Skeletal muscle tissue (tissue), 4 donors: ENCODE results near the gene CREG1. TPM values are rescaled to one million over a fixed set of nuclear protein-coding genes. Genes with fewer than 3 reads are reported as not detected.

Experiments used
- H3K27ac ChIP-seq: one replicate; pipeline ENCODE4 v1.7.0; 2013; ENCODE audit warnings: mild to moderate bottlenecking, low read depth, low read length, inconsistent platforms
- H3K27me3 ChIP-seq, 3 donors: one replicate each; pipeline ENCODE4 v1.7.0; 2013; ENCODE audit warnings: low read length in 3 of 3; ENCODE audit not compliant: control insufficient read depth in 3 of 3, insufficient read depth in 3 of 3
- H3K36me3 ChIP-seq, 3 donors: one replicate each; pipeline ENCODE4 v1.7.0; 2013; ENCODE audit warnings: low read length in 3 of 3; ENCODE audit not compliant: control insufficient read depth in 3 of 3, insufficient read depth in 3 of 3
- H3K4me1 ChIP-seq, 3 donors: one replicate each; pipeline ENCODE4 v1.7.0; 2013; ENCODE audit warnings: low read length in 3 of 3, mild to moderate bottlenecking in 3 of 3; ENCODE audit not compliant: control insufficient read depth in 3 of 3, insufficient read depth in 3 of 3
- H3K4me3 ChIP-seq, 3 donors: one replicate each; pipeline ENCODE4 v1.7.0; 2013; ENCODE audit warnings: low read length in 3 of 3
- H3K9ac ChIP-seq, 3 donors: one replicate each; pipeline ENCODE4 v1.7.0; 2013; ENCODE audit warnings: low read length in 3 of 3, mild to moderate bottlenecking in 3 of 3, moderate library complexity in 2 of 3, low read depth in 1 of 3
- H3K9me3 ChIP-seq, 3 donors: one replicate each; pipeline ENCODE4 v1.7.0; 2013; ENCODE audit warnings: low read length in 3 of 3; ENCODE audit not compliant: control insufficient read depth in 3 of 3
- total RNA-seq: library from RNA; depleted of rRNA; stranded (reverse); fragments of >200 nt; gene quantifications from one replicate; pipeline ENCODE4 v1.2.3, GENCODE V29; 2014
- donor health status: Osteomylitis.

Gene CREG1
- total RNA-seq, 1 donor from 2014 or later, result 25.6 TPM

GRCh38 chr1:167500283-167500860 is 53.2 kb downstream of the CREG1 start:
- Histone ChIP-seq H3K36me3 (no peaks in the 10 kb centered on the region), H3K9ac (no peak overlapping the region), H3K9me3 (no peaks in the 10 kb centered on the region), H3K4me3 (no peak overlapping the region), H3K27ac (no peak overlapping the region), H3K4me1 (no peaks in the 10 kb centered on the region), H3K27me3 (peaks cover 0 to 21% (median 10%) of the 10 kb centered on the region in 3 donors)

GRCh38 chr1:167499664-167500101 is 53.9 kb downstream of the CREG1 start:
- no peak overlapping the region for H3K9ac ChIP-seq
- no peaks in the 10 kb centered on the region for H3K4me1 ChIP-seq
- H3K4me3 ChIP-seq, result no peak overlapping the region
- no peaks in the 10 kb centered on the region for H3K9me3 ChIP-seq
- H3K36me3 ChIP-seq, result no peaks in the 10 kb centered on the region
- H3K27me3 ChIP-seq, result peaks cover 0 to 23% (median 10%) of the 10 kb centered on the region in 3 donors
- H3K27ac ChIP-seq, result no peak overlapping the region

- H3K4me3 ChIP-seq, result no peak overlapping the region
- no peaks in the 10 kb centered on the region for H3K36me3 ChIP-seq
- no peaks in the 10 kb centered on the region for H3K4me1 ChIP-seq
- no peak overlapping the region for H3K9ac ChIP-seq
- H3K27me3 ChIP-seq, result peaks cover 0 to 19% (median 9%) of the 10 kb centered on the region in 3 donors
- no peak overlapping the region for H3K27ac ChIP-seq
- no peaks in the 10 kb centered on the region for H3K9me3 ChIP-seq
Measured at GRCh38 chr1:167499106-167499505, 54.5 kb downstream of the CREG1 start.

- no peak overlapping the region for H3K9ac ChIP-seq
- H3K36me3 ChIP-seq, result no peaks in the 10 kb centered on the region
- H3K27ac ChIP-seq, result no peak overlapping the region
- no peaks in the 10 kb centered on the region for H3K9me3 ChIP-seq
- peaks cover 0 to 20% (median 2%) of the 10 kb centered on the region in 3 donors for H3K27me3 ChIP-seq
- no peak overlapping the region for H3K4me3 ChIP-seq
- H3K4me1 ChIP-seq, result no peaks in the 10 kb centered on the region
Measured at GRCh38 chr1:167496797-167497619, 56.6 kb downstream of the CREG1 start.

- no peaks in the 10 kb centered on the region for H3K36me3 ChIP-seq
- peaks cover 0 to 16% (median 0%) of the 10 kb centered on the region in 3 donors for H3K27me3 ChIP-seq
- H3K4me3 ChIP-seq, result no peak overlapping the region
- H3K9me3 ChIP-seq, result no peaks in the 10 kb centered on the region
- H3K4me1 ChIP-seq, result no peaks in the 10 kb centered on the region
- no peak overlapping the region for H3K9ac ChIP-seq
- no peak overlapping the region for H3K27ac ChIP-seq
Measured at GRCh38 chr1:167493372-167493771, 60.2 kb downstream of the CREG1 start.

GRCh38 chr1:167492481-167492910 is 61.1 kb downstream of the CREG1 start:
- Histone ChIP-seq H3K27me3 (peaks cover 0 to 16% (median 0%) of the 10 kb centered on the region in 3 donors), H3K9ac (no peak overlapping the region), H3K4me3 (no peak overlapping the region), H3K4me1 (no peaks in the 10 kb centered on the region), H3K27ac (no peak overlapping the region), H3K36me3 (no peaks in the 10 kb centered on the region), H3K9me3 (no peaks in the 10 kb centered on the region)

- no peaks in the 10 kb centered on the region for H3K9me3 ChIP-seq
- no peaks in the 10 kb centered on the region for H3K4me1 ChIP-seq
- H3K9ac ChIP-seq, result no peak overlapping the region
- peaks cover 0 to 16% (median 0%) of the 10 kb centered on the region in 3 donors for H3K27me3 ChIP-seq
- no peak overlapping the region for H3K27ac ChIP-seq
- H3K36me3 ChIP-seq, result no peaks in the 10 kb centered on the region
- H3K4me3 ChIP-seq, result no peak overlapping the region
Measured at GRCh38 chr1:167491586-167492461, 61.7 kb downstream of the CREG1 start.

Other genes starting within 250 kb of the CREG1 start
- gene CD247, start 35.2 kb downstream of the CREG1 start, total RNA-seq, result 0.52 TPM
- gene RCSD1, start 76.5 kb upstream of the CREG1 start, total RNA-seq, result 45.9 TPM
- gene MPZL1, start 168.2 kb upstream of the CREG1 start, total RNA-seq, result 41.8 TPM